HEK293T (cell line): ENCODE results near the gene SCN3A.

Experiments
- HDGF ChIP-seq: fragments of 450-650 bp; IDR thresholded peaks from 2 replicates; pipeline ENCODE4 v1.6.1; 2017; ENCODE audit warnings: antibody characterized with exemption, borderline replicate concordance
- LEF1 ChIP-seq: fragments of 450-650 bp; IDR thresholded peaks from 2 replicates; pipeline ENCODE4 v1.6.1; 2017; ENCODE audit warnings: mild to moderate bottlenecking, borderline replicate concordance

DNA sequence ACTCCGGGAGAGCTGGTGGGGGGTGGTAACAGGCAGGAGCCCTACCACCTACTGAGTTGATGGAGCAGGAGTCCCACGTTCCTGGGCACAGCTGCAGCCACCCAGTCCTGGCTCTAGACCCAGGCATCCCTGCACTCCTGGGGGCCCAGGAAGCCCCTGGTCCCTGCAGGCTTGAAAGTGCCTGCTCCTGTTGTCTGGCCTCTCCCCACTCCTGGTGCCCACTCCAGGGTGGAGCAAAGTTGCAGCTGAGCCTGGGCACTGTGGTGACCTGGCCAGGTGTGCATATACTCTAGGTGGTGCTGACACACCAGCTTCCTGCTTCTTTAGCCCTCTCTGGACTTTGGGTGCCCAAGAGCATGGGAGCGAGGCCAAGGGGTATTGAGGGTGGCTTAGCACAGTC lies 129.5 kb downstream of the SCN3A start:
- TF ChIP-seq HDGF: no peak
- TF ChIP-seq LEF1: no peak
